GM20000 (cell line): ENCODE data around the gene PDK2.

Source experiments
- DNase-seq: peaks from one replicate; pipeline ENCODE4 v3.0.0; 2012; ENCODE audit warnings: low spot score
- TF ChIP-seq, protein P1 (sequence below): IDR thresholded peaks from 2 replicates; pipeline ENCODE4 v1.5.1; 2012; ENCODE audit warnings: mild to moderate bottlenecking, control low read depth; ENCODE audit errors: extremely low read depth, missing control alignments

PDK2 gene

GRCh38 chr17:50155115-50155819, 60.1 kb downstream of the PDK2 start:
- TF ChIP-seq, protein P1, sequence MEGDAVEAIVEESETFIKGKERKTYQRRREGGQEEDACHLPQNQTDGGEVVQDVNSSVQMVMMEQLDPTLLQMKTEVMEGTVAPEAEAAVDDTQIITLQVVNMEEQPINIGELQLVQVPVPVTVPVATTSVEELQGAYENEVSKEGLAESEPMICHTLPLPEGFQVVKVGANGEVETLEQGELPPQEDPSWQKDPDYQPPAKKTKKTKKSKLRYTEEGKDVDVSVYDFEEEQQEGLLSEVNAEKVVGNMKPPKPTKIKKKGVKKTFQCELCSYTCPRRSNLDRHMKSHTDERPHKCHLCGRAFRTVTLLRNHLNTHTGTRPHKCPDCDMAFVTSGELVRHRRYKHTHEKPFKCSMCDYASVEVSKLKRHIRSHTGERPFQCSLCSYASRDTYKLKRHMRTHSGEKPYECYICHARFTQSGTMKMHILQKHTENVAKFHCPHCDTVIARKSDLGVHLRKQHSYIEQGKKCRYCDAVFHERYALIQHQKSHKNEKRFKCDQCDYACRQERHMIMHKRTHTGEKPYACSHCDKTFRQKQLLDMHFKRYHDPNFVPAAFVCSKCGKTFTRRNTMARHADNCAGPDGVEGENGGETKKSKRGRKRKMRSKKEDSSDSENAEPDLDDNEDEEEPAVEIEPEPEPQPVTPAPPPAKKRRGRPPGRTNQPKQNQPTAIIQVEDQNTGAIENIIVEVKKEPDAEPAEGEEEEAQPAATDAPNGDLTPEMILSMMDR = no peak
- no peak for DNase-seq

GRCh38 chr17:50157891-50158290, 62.7 kb downstream of the PDK2 start:
- TF ChIP-seq, protein P1 = no peak
- DNase-seq = no peak

DNA sequence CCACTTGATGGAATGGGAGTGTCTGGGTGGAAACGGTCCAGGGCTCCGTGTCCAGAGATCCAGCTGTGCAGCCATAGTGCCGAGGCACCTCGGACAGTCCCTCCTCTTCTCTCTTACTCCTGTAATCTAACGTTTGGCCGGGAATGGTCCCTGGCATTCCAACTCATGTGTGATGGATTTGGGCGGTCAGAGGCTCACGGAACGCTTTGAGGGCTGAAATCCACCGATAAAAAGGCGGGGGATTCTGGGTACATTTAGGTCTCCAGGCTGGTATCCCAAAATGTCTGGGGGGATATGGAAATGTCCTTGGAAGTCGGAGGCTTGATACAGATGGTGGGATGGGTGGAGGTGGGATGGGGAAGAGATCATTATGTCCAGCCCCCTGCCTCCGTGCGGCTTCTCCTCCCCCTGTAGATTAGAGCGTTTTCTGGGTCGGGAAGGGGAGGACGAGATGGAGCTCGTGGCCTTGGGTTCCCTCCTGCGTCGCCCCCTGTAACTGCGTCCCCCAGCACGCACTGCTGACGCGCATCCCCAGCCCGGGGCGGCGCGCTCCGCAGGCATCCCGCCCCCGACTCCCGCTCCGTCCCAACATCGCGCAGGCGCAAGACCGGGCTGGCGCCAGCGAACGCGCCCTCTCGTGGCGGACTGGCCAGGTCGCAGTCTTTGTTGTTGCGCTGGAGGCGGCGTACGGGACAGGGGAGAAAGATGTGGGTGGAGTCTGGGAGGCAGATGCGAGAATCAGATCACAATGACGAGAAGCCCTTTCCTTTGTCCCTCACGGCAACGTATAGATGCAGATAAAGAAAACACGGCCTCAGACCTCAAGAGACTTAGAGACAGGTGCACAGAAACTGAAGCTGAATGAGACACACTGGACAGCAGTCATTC, 66.1 kb downstream of the PDK2 start:
- peak; percentile 97 for DNase-seq
- TF ChIP-seq, protein P1 = peak; percentile 96
